KBM-7 (cell line): ENCODE data around the gene SCAF11.

Experiments used
- DNase-seq: peaks from one replicate; pipeline ENCODE4 v3.0.0-alpha.2; 2015
- in situ Hi-C: fragments of 300-500 bp; cut with MboI; formaldehyde crosslinking; loops from 2 replicates; pipeline ENCODE4 v1.14.3; 2020; ENCODE audit warnings: low sequenced_read_pairs, low pct_unique_long_range_greater_than_20kb, mixed read lengths

Gene SCAF11

GRCh38 chr12:45878630-45879255 is 111.6 kb downstream of the SCAF11 start:
- no peak for DNase-seq
- in situ Hi-C loops: no loop called here

GRCh38 chr12:45877069-45877468 is 113.3 kb downstream of the SCAF11 start:
- no peak for DNase-seq
- in situ Hi-C loops: no loop called here

- no peak for DNase-seq
- in situ Hi-C loops: no loop called here
Measured at GRCh38 chr12:45872446-45872845, 117.9 kb downstream of the SCAF11 start.
